Nasal cavity respiratory epithelium epithelial cell of viscerocranial mucosa (primary cell): ENCODE data around the gene ORM1. TPM values are rescaled to one million over a fixed set of nuclear protein-coding genes. Genes with fewer than 3 reads are reported as not detected.

ENCODE experiments used
- total RNA-seq: library from RNA; depleted of rRNA; stranded (reverse); fragments of >200 nt; gene quantifications from 2 replicates; pipeline ENCODE4 v1.2.3, GENCODE V29; 2014

The ORM1 gene
- total RNA-seq, result not detected in 2 replicates

DNA sequence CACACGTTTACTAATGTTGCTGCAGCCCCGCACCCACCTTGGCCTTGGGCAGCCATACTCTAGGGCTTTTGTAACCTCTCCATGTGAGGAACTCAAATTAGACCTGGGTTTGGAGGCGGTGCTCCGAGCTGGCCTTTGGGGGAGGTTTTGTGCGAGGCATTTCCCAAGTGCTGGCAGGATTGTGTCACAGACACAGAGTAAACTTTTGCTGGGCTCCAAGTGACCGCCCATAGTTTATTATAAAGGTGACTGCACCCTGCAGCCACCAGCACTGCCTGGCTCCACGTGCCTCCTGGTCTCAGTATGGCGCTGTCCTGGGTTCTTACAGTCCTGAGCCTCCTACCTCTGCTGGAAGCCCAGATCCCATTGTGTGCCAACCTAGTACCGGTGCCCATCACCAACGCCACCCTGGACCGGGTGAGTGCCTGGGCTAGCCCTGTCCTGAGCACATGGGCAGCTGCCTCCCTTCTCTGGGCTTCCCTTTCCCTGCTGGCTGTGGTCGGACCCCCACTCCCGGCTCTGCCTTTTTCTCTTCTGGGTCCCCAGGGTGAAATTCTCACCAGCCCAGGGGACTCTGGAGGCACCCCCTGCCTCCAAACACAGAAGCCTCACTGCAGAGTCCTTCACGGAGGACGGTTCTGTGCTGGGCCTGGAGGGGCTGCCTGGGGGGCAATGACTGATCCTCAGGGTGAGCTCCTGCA is at the start of gene ORM1:
Gene ORM1 (plus strand): TSS at position 268 of the 701 bp plus-strand sequence. CDS start 36 bp downstream, at position 304.

GRCh38 chr9:114329625-114330022 is 6.7 kb downstream of the ORM1 start, which contains the start of gene ORM2:
Gene ORM2 (plus strand): TSS chr9:114329869. CDS start chr9:114329905, 36 bp downstream.

Other genes starting within 250 kb of the ORM1 start
- not detected in 2 replicates for gene AMBP, start 244.8 kb upstream of the ORM1 start, total RNA-seq
- gene KIF12, start 223.8 kb upstream of the ORM1 start, total RNA-seq, result under 0.01 and 0.78 TPM in 2 replicates
- 3.1 and 10.5 TPM in 2 replicates for gene COL27A1, start 167.6 kb upstream of the ORM1 start, total RNA-seq
- gene ORM2, start 6.8 kb downstream of the ORM1 start, total RNA-seq, result not detected in 2 replicates
- 2.7 and 5.8 TPM in 2 replicates for gene AKNA, start 64.9 kb downstream of the ORM1 start, total RNA-seq
- 1.4 and 4.4 TPM in 2 replicates for gene WHRN, start 182.4 kb downstream of the ORM1 start, total RNA-seq